ENCODE results near the gene ZBTB40.

GRCh38 chr1:22531251-22531650 lies 79.6 kb downstream of the ZBTB40 start:
- TF ChIP-seq, protein P1, sequence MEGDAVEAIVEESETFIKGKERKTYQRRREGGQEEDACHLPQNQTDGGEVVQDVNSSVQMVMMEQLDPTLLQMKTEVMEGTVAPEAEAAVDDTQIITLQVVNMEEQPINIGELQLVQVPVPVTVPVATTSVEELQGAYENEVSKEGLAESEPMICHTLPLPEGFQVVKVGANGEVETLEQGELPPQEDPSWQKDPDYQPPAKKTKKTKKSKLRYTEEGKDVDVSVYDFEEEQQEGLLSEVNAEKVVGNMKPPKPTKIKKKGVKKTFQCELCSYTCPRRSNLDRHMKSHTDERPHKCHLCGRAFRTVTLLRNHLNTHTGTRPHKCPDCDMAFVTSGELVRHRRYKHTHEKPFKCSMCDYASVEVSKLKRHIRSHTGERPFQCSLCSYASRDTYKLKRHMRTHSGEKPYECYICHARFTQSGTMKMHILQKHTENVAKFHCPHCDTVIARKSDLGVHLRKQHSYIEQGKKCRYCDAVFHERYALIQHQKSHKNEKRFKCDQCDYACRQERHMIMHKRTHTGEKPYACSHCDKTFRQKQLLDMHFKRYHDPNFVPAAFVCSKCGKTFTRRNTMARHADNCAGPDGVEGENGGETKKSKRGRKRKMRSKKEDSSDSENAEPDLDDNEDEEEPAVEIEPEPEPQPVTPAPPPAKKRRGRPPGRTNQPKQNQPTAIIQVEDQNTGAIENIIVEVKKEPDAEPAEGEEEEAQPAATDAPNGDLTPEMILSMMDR (IDR thresholded peaks at IDR 0.05), result no peak
- no peak for TF ChIP-seq POLR2A (IDR thresholded peaks at IDR 0.05)
